SK-N-SH (cell line): ENCODE measurements around the gene ACTR3. TPM values are rescaled to one million over a fixed set of nuclear protein-coding genes. Genes with fewer than 3 reads are reported as not detected.

Source experiments
- CTCF ChIA-PET: fragments of 300-600, 350-600 bp; formaldehyde crosslinking; extraction: SDS; loops from one replicate; lab custom pipeline; 2021; lab: Yijun Ruan, JAX
- POLR2A ChIA-PET: fragments of 350-600 bp; sonication (Branson Sonifier 250); formaldehyde crosslinking; extraction: SDS; loops from one replicate; lab custom pipeline; 2020; ENCODE audit warnings: antibody characterized with exemption, inconsistent platforms; lab: Yijun Ruan, JAX
- DNase-seq: peaks from one replicate; pipeline ENCODE4 v3.0.0; 2012
- H2AFZ ChIP-seq: fragments of 200-600 bp; sonication (generic); 2 replicates; pipeline ENCODE4 v1.8.1; 2016; ENCODE audit warnings: antibody characterized with exemption, mild to moderate bottlenecking, low read depth
- H3F3A ChIP-seq: fragments of 200-600 bp; sonication (generic); replicated peaks from 2 replicates; pipeline ENCODE3; 2016; ENCODE audit warnings: antibody characterized with exemption, mild to moderate bottlenecking; ENCODE audit not compliant: insufficient read depth
- H3K27ac ChIP-seq, 2 experiments: fragments of 200-500 bp in 1 of 2; fragments of 200-600 bp in 1 of 2; sonication (Bioruptor generic) in 1 of 2; sonication (generic), shearing (Covaris generic) in 1 of 2; 2 replicates each; pipeline versions ENCODE4 v1.5.1 to v1.6.1; 2014 to 2016; ENCODE audit warnings: low read depth in 2 of 2, inconsistent platforms in 1 of 2, low read length in 1 of 2, mild to moderate bottlenecking in 1 of 2, mixed read lengths in 1 of 2
- H3K27me3 ChIP-seq: fragments of 200-600 bp; sonication (generic), shearing (Covaris generic); 2 replicates; pipeline ENCODE4 v1.6.1; 2016; ENCODE audit warnings: mixed run types; ENCODE audit not compliant: insufficient read depth
- H3K36me3 ChIP-seq, 2 experiments: fragments of 200-500 bp in 1 of 2; fragments of 200-600 bp in 1 of 2; sonication (Bioruptor generic) in 1 of 2; sonication (generic) in 1 of 2; replicated peaks in 1 of 2; 2 replicates each; pipeline versions ENCODE3 to v1.5.1; 2014 to 2016; ENCODE audit warnings: low read length in 1 of 2, mild to moderate bottlenecking in 1 of 2; ENCODE audit not compliant: insufficient read depth in 2 of 2, control insufficient read depth in 1 of 2
- H3K4me1 ChIP-seq, 2 experiments: fragments of 200-500 bp in 1 of 2; fragments of 200-600 bp in 1 of 2; sonication (Bioruptor generic) in 1 of 2; sonication (generic), shearing (Covaris generic) in 1 of 2; 2 replicates each; pipeline versions ENCODE4 v1.5.1 to v1.6.1; 2014 to 2016; ENCODE audit warnings: low read depth in 1 of 2, low read length in 1 of 2, mixed run types in 1 of 2; ENCODE audit not compliant: insufficient read depth in 2 of 2, control insufficient read depth in 1 of 2
- H3K4me2 ChIP-seq: fragments of 200-600 bp; sonication (generic), shearing (Covaris generic); 2 replicates; pipeline ENCODE4 v1.6.1; 2017; ENCODE audit warnings: mixed run types
- H3K4me3 ChIP-seq, 2 experiments: fragments of 200-500 bp in 1 of 2; fragments of 200-600 bp in 1 of 2; sonication (Bioruptor generic) in 1 of 2; sonication (generic), shearing (Covaris generic) in 1 of 2; 2 replicates each; pipeline versions ENCODE4 v1.5.1 to v1.8.1; 2014 to 2016; ENCODE audit warnings: low read depth in 2 of 2, inconsistent platforms in 1 of 2, low read length in 1 of 2, mild to moderate bottlenecking in 1 of 2, mixed read lengths in 1 of 2, moderate library complexity in 1 of 2
- H3K79me2 ChIP-seq: fragments of 200-600 bp; sonication (generic); 2 replicates; pipeline ENCODE4 v1.8.1; 2017; ENCODE audit warnings: mild to moderate bottlenecking; ENCODE audit not compliant: insufficient read depth
- H3K9ac ChIP-seq: fragments of 200-600 bp; sonication (generic); 2 replicates; pipeline ENCODE4 v1.6.1; 2017; ENCODE audit warnings: mixed run types
- H3K9me2 ChIP-seq: fragments of 200-600 bp; sonication (generic); 2 replicates; pipeline ENCODE4 v1.6.1; 2017; ENCODE audit warnings: mixed run types
- H3K9me3 ChIP-seq: fragments of 200-600 bp; sonication (generic); 2 replicates; pipeline ENCODE4 v1.6.1; 2017; ENCODE audit warnings: mixed run types, mild to moderate bottlenecking, moderate library complexity
- H4K20me1 ChIP-seq: fragments of 200-600 bp; sonication (generic); 2 replicates; pipeline ENCODE4 v1.6.1; 2017; ENCODE audit warnings: mild to moderate bottlenecking, mixed run types; ENCODE audit not compliant: insufficient read depth
- ELF1 ChIP-seq: IDR thresholded peaks from 2 replicates; pipeline ENCODE4 v1.4.0; 2012
- FOXJ3 ChIP-seq: sonication (generic); formaldehyde crosslinking; IDR thresholded peaks from 2 replicates; pipeline ENCODE4 v1.5.1; 2020; ENCODE audit warnings: mild to moderate bottlenecking, missing genetic modification reagents
- MEF2A ChIP-seq: IDR thresholded peaks from 2 replicates; pipeline ENCODE4 v1.4.0; 2012; ENCODE audit warnings: low read depth, borderline replicate concordance
- MXI1 ChIP-seq: IDR thresholded peaks from 2 replicates; pipeline ENCODE4 v1.6.1; 2012; ENCODE audit warnings: mild to moderate bottlenecking, low read depth, low read length, improper control_type of control experiment
- NRF1 ChIP-seq: IDR thresholded peaks from 2 replicates; pipeline ENCODE4 v1.6.1; 2012; ENCODE audit warnings: low read depth, mild to moderate bottlenecking, low read length
- RCOR1 ChIP-seq: fragments of 150-350 bp; IDR thresholded peaks from 2 replicates; pipeline ENCODE4 v1.6.1; 2017; ENCODE audit warnings: antibody characterized with exemption, low read length
- RXRA ChIP-seq: IDR thresholded peaks from 2 replicates; pipeline ENCODE4 v1.4.0; 2012; ENCODE audit warnings: low read depth, mild to moderate bottlenecking, borderline replicate concordance
- SIN3A ChIP-seq: IDR thresholded peaks from 2 replicates; pipeline ENCODE4 v1.6.1; 2012; ENCODE audit warnings: low read depth, mild to moderate bottlenecking, low read length, moderate library complexity, borderline replicate concordance
- TAF1 ChIP-seq: IDR thresholded peaks from 2 replicates; pipeline ENCODE4 v1.6.1; 2012; ENCODE audit warnings: low read depth, mild to moderate bottlenecking, low read length, moderate library complexity, borderline replicate concordance
- ZBTB33 ChIP-seq: IDR thresholded peaks from 2 replicates; pipeline ENCODE4 v1.4.0; 2012; ENCODE audit warnings: low read depth, borderline replicate concordance
- WGBS: methylation state at CpG from one replicate; pipeline ENCODE4 v1.1.6; 2017; ENCODE audit warnings: low lambda C conversion rate; 5-methylcytosine and 5-hydroxymethylcytosine counted together
- polyA plus RNA-seq, 3 experiments: library from polyadenylated mRNA; depleted of rRNA; stranded (reverse); fragments of >200 nt; gene quantifications; 2 replicates each; pipeline ENCODE4 v1.2.3, GENCODE V29; 2012
- TF ChIP-seq, protein P1 (sequence below): fragments of 150-350 bp; IDR thresholded peaks from 2 replicates; pipeline ENCODE4 v1.6.1; 2017; ENCODE audit warnings: antibody characterized with exemption, low read length, low read depth, borderline replicate concordance
- TF ChIP-seq, protein P2 (sequence below): fragments of 150-350 bp; IDR thresholded peaks from 2 replicates; pipeline ENCODE4 v1.6.1; 2016; ENCODE audit warnings: mild to moderate bottlenecking, low read depth, low read length
- TF ChIP-seq, protein P3 (sequence below): IDR thresholded peaks from 2 replicates; pipeline ENCODE4; 2012

Gene ACTR3
- polyA plus RNA-seq, 1 of the 3 experiments (the other 2 are of a cell fraction) = 90.8 TPM

DNA sequence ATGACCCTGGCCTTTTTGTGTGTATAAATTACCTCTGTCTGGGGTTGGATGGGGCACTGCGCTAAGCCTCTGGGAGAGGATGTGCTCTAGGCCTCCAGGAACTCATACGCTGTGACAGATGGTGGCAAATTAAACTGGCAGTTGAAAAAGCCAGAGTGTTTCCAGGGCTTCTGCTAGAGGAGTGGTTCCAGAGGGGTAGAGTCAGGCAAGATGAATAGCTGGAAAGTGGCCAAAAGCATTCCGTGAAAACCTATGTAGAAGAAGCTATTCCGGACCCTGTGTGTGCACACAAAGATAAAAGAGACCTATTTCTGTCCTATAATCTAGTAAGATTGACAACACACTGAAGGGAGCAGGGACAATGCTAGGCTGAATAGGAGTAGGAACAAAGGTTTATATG lies 84.8 kb downstream of the ACTR3 start:
- Histone ChIP-seq H3K4me1 (no peaks in the 10 kb centered on the region; a peak in 1 of 4 replicates), H3K36me3 (peaks cover 7 to 27% of the 10 kb centered on the region in 2 experiments)

GRCh38 chr2:113976277-113976928 lies 86.5 kb downstream of the ACTR3 start:
- ChIA-PET CTCF (interaction anchor here (1.1 kb wide), 1 partner anchor 10 kb away, joined by 3 read pairs; no protein-coding TSS in a partner anchor), POLR2A (no interaction called here)
- no peaks in the 10 kb centered on the region; a peak in 1 of 4 replicates for H3K4me1 ChIP-seq
- no peaks in the 10 kb centered on the region for H4K20me1 ChIP-seq
- no peaks in the 10 kb centered on the region for H3K79me2 ChIP-seq
- H3K4me2 ChIP-seq = no peak overlapping the region
- no peaks in the 10 kb centered on the region for H3F3A ChIP-seq
- 84% methylated on average over 7 of the region's 7 CpGs for whole genome bisulfite sequencing
- H3K36me3 ChIP-seq = peaks cover 2 to 19% of the 10 kb centered on the region in 2 experiments
- no peaks in the 10 kb centered on the region for H3K27me3 ChIP-seq
- H3K9me2 ChIP-seq = no peaks in the 10 kb centered on the region
- TF ChIP-seq RCOR1 (no peak), FOXJ3 (CRISPR knock-in tag) (no peak), TAF1 (no peak), ZBTB33 (no peak), MEF2A (no peak), SIN3A (no peak), MXI1 (no peak), RXRA (no peak), ELF1 (no peak), NRF1 (no peak)
- TF ChIP-seq, protein P1, sequence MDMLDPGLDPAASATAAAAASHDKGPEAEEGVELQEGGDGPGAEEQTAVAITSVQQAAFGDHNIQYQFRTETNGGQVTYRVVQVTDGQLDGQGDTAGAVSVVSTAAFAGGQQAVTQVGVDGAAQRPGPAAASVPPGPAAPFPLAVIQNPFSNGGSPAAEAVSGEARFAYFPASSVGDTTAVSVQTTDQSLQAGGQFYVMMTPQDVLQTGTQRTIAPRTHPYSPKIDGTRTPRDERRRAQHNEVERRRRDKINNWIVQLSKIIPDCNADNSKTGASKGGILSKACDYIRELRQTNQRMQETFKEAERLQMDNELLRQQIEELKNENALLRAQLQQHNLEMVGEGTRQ = no peak
- TF ChIP-seq, protein P2, sequence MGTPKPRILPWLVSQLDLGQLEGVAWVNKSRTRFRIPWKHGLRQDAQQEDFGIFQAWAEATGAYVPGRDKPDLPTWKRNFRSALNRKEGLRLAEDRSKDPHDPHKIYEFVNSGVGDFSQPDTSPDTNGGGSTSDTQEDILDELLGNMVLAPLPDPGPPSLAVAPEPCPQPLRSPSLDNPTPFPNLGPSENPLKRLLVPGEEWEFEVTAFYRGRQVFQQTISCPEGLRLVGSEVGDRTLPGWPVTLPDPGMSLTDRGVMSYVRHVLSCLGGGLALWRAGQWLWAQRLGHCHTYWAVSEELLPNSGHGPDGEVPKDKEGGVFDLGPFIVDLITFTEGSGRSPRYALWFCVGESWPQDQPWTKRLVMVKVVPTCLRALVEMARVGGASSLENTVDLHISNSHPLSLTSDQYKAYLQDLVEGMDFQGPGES = no peak
- TF ChIP-seq, protein P3, sequence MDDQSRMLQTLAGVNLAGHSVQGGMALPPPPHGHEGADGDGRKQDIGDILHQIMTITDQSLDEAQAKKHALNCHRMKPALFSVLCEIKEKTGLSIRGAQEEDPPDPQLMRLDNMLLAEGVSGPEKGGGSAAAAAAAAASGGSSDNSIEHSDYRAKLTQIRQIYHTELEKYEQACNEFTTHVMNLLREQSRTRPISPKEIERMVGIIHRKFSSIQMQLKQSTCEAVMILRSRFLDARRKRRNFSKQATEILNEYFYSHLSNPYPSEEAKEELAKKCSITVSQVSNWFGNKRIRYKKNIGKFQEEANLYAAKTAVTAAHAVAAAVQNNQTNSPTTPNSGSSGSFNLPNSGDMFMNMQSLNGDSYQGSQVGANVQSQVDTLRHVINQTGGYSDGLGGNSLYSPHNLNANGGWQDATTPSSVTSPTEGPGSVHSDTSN = no peak
- H3K9me3 ChIP-seq = no peaks in the 10 kb centered on the region
- H3K4me3 ChIP-seq = no peak overlapping the region
- no peak for DNase-seq
- H2AFZ ChIP-seq = no peak overlapping the region
- H3K27ac ChIP-seq = no peak overlapping the region
- H3K9ac ChIP-seq = no peak overlapping the region

More for the DNA sequence above, 84.8 kb downstream of the ACTR3 start:
- H3K4me3 ChIP-seq = no peak overlapping the region
- H3K9ac ChIP-seq = no peak overlapping the region
- H3K9me3 ChIP-seq = no peaks in the 10 kb centered on the region
- no peaks in the 10 kb centered on the region for H3F3A ChIP-seq
- no peaks in the 10 kb centered on the region for H3K27me3 ChIP-seq
- H4K20me1 ChIP-seq = no peaks in the 10 kb centered on the region
- H3K27ac ChIP-seq = no peak overlapping the region
- POLR2A ChIA-PET = no interaction called here
- H2AFZ ChIP-seq = no peak overlapping the region
- no peaks in the 10 kb centered on the region for H3K79me2 ChIP-seq
- WGBS = 95% methylated on average over 4 of the region's 4 CpGs
- TF ChIP-seq TAF1 = no peak
- TF ChIP-seq, all 33 proteins: peak for 0
- no peak overlapping the region for H3K4me2 ChIP-seq
- no peaks in the 10 kb centered on the region for H3K9me2 ChIP-seq
- no peak for DNase-seq
- CTCF ChIA-PET = no interaction called here
